GM12878 (cell line): ENCODE data around the gene MYO18B. TPM values are rescaled to one million over a fixed set of nuclear protein-coding genes. Genes with fewer than 3 reads are reported as not detected.

Source experiments
- ATAC-seq: fragments of 200-7000 bp; cut with Tn5 transposase; 3 replicates; pipeline ENCODE4 v1.9.1; 2020; ENCODE audit warnings: mild to moderate bottlenecking, moderate library complexity
- BruUV-seq: library from RNA; stranded (reverse); fragments of 400-500 nt; replicated peaks from 2 replicates; lab custom pipeline; 2021; lab: Mats Ljungman, UMichigan
- CTCF ChIA-PET: fragments of 300-600 bp; sonication (Branson Sonifier 250); formaldehyde crosslinking; extraction: SDS; loops from one replicate; lab custom pipeline; 2021; ENCODE audit warnings: inconsistent platforms; lab: Yijun Ruan, JAX
- POLR2A ChIA-PET: fragments of 350-600 bp; formaldehyde crosslinking; extraction: SDS; loops from one replicate; lab custom pipeline; 2021; ENCODE audit warnings: inconsistent platforms; lab: Charles Lee
- RAD21 ChIA-PET: fragments of 300-600 bp; sonication (Branson Sonifier 250); formaldehyde crosslinking; loops from one replicate; lab custom pipeline; 2023; ENCODE audit warnings: antibody characterized with exemption; ENCODE audit not compliant: unreplicated experiment; lab: Charles Lee
- SMC1A ChIA-PET: fragments of 300-600 bp; sonication (Branson Sonifier 250); formaldehyde crosslinking; loops from one replicate; lab custom pipeline; 2023; ENCODE audit not compliant: unreplicated experiment, uncharacterized antibody; lab: Charles Lee
- DNase-seq: peaks from one replicate; pipeline ENCODE4 v3.0.0-alpha.2; 2011; ENCODE audit warnings: low read depth, low spot score
- FAIRE-seq: peaks from 3 replicates; lab custom pipeline; 2011; peaks lifted over from hg19 to GRCh38; lab: Jason Lieb, UNC
- H2AFZ ChIP-seq: 2 replicates; pipeline ENCODE4 v1.6.0; 2011; ENCODE audit warnings: low read depth, low read length, control low read depth; ENCODE audit not compliant: control insufficient read depth
- H3K27ac ChIP-seq: 2 replicates; pipeline ENCODE4 v1.5.1; 2011; ENCODE audit warnings: control low read depth; ENCODE audit not compliant: control insufficient read depth, insufficient read depth
- H3K27me3 ChIP-seq, 2 experiments: replicated peaks in 1 of 2; 2 replicates each; pipeline versions ENCODE4 v1.6.0 to v1.6.1; 2011; ENCODE audit warnings: low read length in 1 of 2; ENCODE audit not compliant: control insufficient read depth in 2 of 2, insufficient read depth in 2 of 2
- H3K36me3 ChIP-seq, 2 experiments: 2 replicates each; pipeline ENCODE4 v1.5.1; 2011; ENCODE audit warnings: low read length in 1 of 2; ENCODE audit not compliant: control insufficient read depth in 2 of 2, insufficient read depth in 2 of 2
- H3K4me1 ChIP-seq: 2 replicates; pipeline ENCODE4 v1.6.1; 2011; ENCODE audit warnings: mild to moderate bottlenecking, low read length, moderate library complexity, mixed read lengths; ENCODE audit not compliant: control insufficient read depth, insufficient read depth
- H3K4me2 ChIP-seq: 2 replicates; pipeline ENCODE4 v1.6.0; 2011; ENCODE audit warnings: control low read depth; ENCODE audit not compliant: control insufficient read depth, insufficient read depth
- H3K4me3 ChIP-seq: fragments of 200-600 bp; sonication (generic); 2 replicates; pipeline ENCODE4 v1.5.1; 2016
- H3K79me2 ChIP-seq: 2 replicates; pipeline ENCODE4 v1.6.0; 2011; ENCODE audit warnings: low read length; ENCODE audit not compliant: control insufficient read depth, insufficient read depth
- H3K9ac ChIP-seq: 2 replicates; pipeline ENCODE4 v1.8.0; 2011; ENCODE audit warnings: low read length, control low read depth, mixed read lengths; ENCODE audit not compliant: control insufficient read depth, insufficient read depth
- H3K9me3 ChIP-seq: replicated peaks from 3 replicates; pipeline ENCODE4 v1.5.1; 2011; ENCODE audit warnings: mild to moderate bottlenecking, low read length; ENCODE audit not compliant: control insufficient read depth, insufficient read depth
- H4K20me1 ChIP-seq: 2 replicates; pipeline ENCODE4 v1.6.0; 2011; ENCODE audit not compliant: control insufficient read depth, insufficient read depth
- CBX5 ChIP-seq: sonication (generic); IDR thresholded peaks from 2 replicates; pipeline ENCODE4 v1.6.1; 2016; ENCODE audit warnings: low read depth, moderate library complexity, mild to moderate bottlenecking, inconsistent platforms
- CREM ChIP-seq: IDR thresholded peaks from 2 replicates; pipeline ENCODE4 v1.6.1; 2014; ENCODE audit warnings: antibody characterized with exemption, low read depth
- DPF2 ChIP-seq: fragments of 450-650 bp; IDR thresholded peaks from 2 replicates; pipeline ENCODE4 v1.6.1; 2017; ENCODE audit warnings: mild to moderate bottlenecking
- EED ChIP-seq: sonication (generic); IDR thresholded peaks from 2 replicates; pipeline ENCODE4 v1.6.1; 2016; ENCODE audit warnings: antibody characterized with exemption, low read depth
- EGR1 ChIP-seq, 2 experiments: IDR thresholded peaks; 1 replicate in 1 of 2; 2 replicates in 1 of 2; pipeline ENCODE4 v1.6.1; 2011 to 2012; ENCODE audit warnings: low read depth in 2 of 2, low read length in 2 of 2, borderline replicate concordance in 1 of 2, mild to moderate bottlenecking in 1 of 2, moderate library complexity in 1 of 2
- ETV6 ChIP-seq, 2 experiments: fragments of 450-650 bp in 1 of 2; IDR thresholded peaks in 1 of 2; conservative IDR thresholded peaks in 1 of 2; 2 replicates each; pipeline ENCODE4 v1.6.1; 2014; ENCODE audit warnings: antibody characterized with exemption in 1 of 2, borderline replicate concordance in 1 of 2, low read depth in 1 of 2, mild to moderate bottlenecking in 1 of 2, moderate library complexity in 1 of 2
- KAT2A ChIP-seq: conservative IDR thresholded peaks from 2 replicates; pipeline ENCODE4 v1.6.1; 2011; ENCODE audit warnings: low read depth, low read length; ENCODE audit not compliant: control insufficient read depth
- MXI1 ChIP-seq: fragments of 150-350 bp; IDR thresholded peaks from 2 replicates; pipeline ENCODE4 v1.6.1; 2011; ENCODE audit warnings: low read depth, mild to moderate bottlenecking, inconsistent platforms, low read length, improper control_type of control experiment
- NR2C2 ChIP-seq: IDR thresholded peaks from 2 replicates; pipeline ENCODE4 v1.6.1; 2011; ENCODE audit warnings: borderline replicate concordance, low read depth; ENCODE audit not compliant: control insufficient read depth, insufficient read length
- PAX5 ChIP-seq: IDR thresholded peaks from 2 replicates; pipeline ENCODE4 v1.6.1; 2011; ENCODE audit warnings: low read depth, low read length, borderline replicate concordance
- RFX5 ChIP-seq: IDR thresholded peaks from 2 replicates; pipeline ENCODE4 v1.6.1; 2011; ENCODE audit warnings: low read depth, low read length, improper control_type of control experiment
- SREBF2 ChIP-seq: IDR thresholded peaks from 2 replicates; pipeline ENCODE4 v1.6.1; 2012; ENCODE audit warnings: mild to moderate bottlenecking, low read length
- TBL1XR1 ChIP-seq: IDR thresholded peaks from 2 replicates; pipeline ENCODE4 v1.6.1; 2012; ENCODE audit warnings: low read depth, low read length, improper control_type of control experiment
- TCF3 ChIP-seq: IDR thresholded peaks from 2 replicates; pipeline ENCODE4 v1.6.1; 2012; ENCODE audit warnings: low read depth, mild to moderate bottlenecking, low read length, borderline replicate concordance; ENCODE audit not compliant: insufficient read depth
- ZNF217 ChIP-seq: fragments of 450-650 bp; IDR thresholded peaks from 2 replicates; pipeline ENCODE4 v1.6.1; 2017; ENCODE audit warnings: antibody characterized with exemption, mild to moderate bottlenecking
- WGBS: methylation state at CpG from one replicate; pipeline ENCODE4 v1.1.6; 2016; ENCODE audit warnings: low lambda C conversion rate; ENCODE audit not compliant: insufficient replicate concordance, insufficient coverage; ENCODE audit errors: missing lambda C conversion rate; 5-methylcytosine and 5-hydroxymethylcytosine counted together
- in situ Hi-C: fragments of 300-500 bp; cut with MboI; formaldehyde crosslinking; loops from 9 replicates; pipeline ENCODE4 v1.14.3; 2018; ENCODE audit warnings: mixed read lengths
- intact Hi-C: fragments of 100-400 bp; cut with micrococcal nuclease; formaldehyde crosslinking; loops from one replicate; pipeline ENCODE4 v1.14.2; 2022; ENCODE audit not compliant: unreplicated experiment
- polyA plus RNA-seq, 11 experiments: library from polyadenylated mRNA; depleted of rRNA in 4 of 11; unstranded in 6 of 11; stranded (reverse) in 5 of 11; fragments of >200 nt; fragmentation: Nextera tagmentation in 4 of 11; fragmentation: Illumina TruSeq in 1 of 11; extraction: Ambion mirVana in 4 of 11; extraction: Trizol in 1 of 11; gene quantifications; 1 replicate in 1 of 11; 2 replicates in 10 of 11; pipeline versions ENCODE4 v1.2.1 to v1.2.3, GENCODE V29; 2011 to 2016; ENCODE audit warnings: inconsistent platforms in 2 of 11, missing spikeins in 2 of 11, low read depth in 1 of 11
- total RNA-seq, 4 experiments: library from RNA; depleted of rRNA in 3 of 4; stranded (reverse); fragments of >200 nt in 3 of 4; fragmentation: Illumina TruSeq in 1 of 4; extraction: Trizol in 1 of 4; gene quantifications; 2 replicates each; pipeline versions ENCODE4 v1.2.1 to v1.2.3, GENCODE V29; 2013 to 2021
- TF ChIP-seq, protein P1 (sequence below): IDR thresholded peaks from 2 replicates; pipeline ENCODE4 v1.6.1; 2011; ENCODE audit warnings: borderline replicate concordance, low read depth, mild to moderate bottlenecking, moderate library complexity, low read length; ENCODE audit not compliant: insufficient read depth, poor library complexity, severe bottlenecking
- TF ChIP-seq, protein P2 (sequence below): fragments of 450-650 bp; IDR thresholded peaks from 2 replicates; pipeline ENCODE4 v1.6.1; 2014; ENCODE audit warnings: mild to moderate bottlenecking
- TF ChIP-seq, protein P3 (sequence below): IDR thresholded peaks from 2 replicates; pipeline ENCODE4 v1.6.1; 2012; ENCODE audit warnings: low read length, inconsistent platforms

The MYO18B gene
- total and polyA plus RNA-seq, 10 of the 15 experiments (the other 5 are each of a cell fraction or from before 2014, with no cell fraction given) = 0.05 to 2.1 (median 0.51) TPM; not detected in 1

- WGBS = 0% methylated on average over 2 of the region's 2 CpGs
- in situ Hi-C loops = no loop called here
- Histone ChIP-seq H3K9ac (no peak overlapping the region), H2AFZ (no peak overlapping the region), H3K27me3 (no peaks in the 10 kb centered on the region; a peak in 1 of 4 replicates), H3K4me1 (no peaks in the 10 kb centered on the region), H3K4me2 (no peak overlapping the region), H3K9me3 (no peaks in the 10 kb centered on the region), H3K4me3 (no peak overlapping the region), H3K27ac (no peak overlapping the region), H3K79me2 (no peaks in the 10 kb centered on the region), H3K36me3 (no peaks in the 10 kb centered on the region), H4K20me1 (no peaks in the 10 kb centered on the region)
- intact Hi-C loops = no loop called here
- FAIRE-seq (no peak), DNase-seq (no peak), ATAC-seq (no peak)
- ChIA-PET RAD21 (no interaction called here), POLR2A (no interaction called here), SMC1A (no interaction called here), CTCF (interaction anchor here (1.0 kb wide), 1 partner anchor 266 kb away, joined by 3 read pairs; no protein-coding TSS in a partner anchor)
- TF ChIP-seq TCF3 = no peak
- TF ChIP-seq EED = no peak
- TF ChIP-seq KAT2A = no peak
- TF ChIP-seq TBL1XR1 = no peak
- TF ChIP-seq RFX5 = no peak
- no peak for TF ChIP-seq ZNF217
- TF ChIP-seq, protein P1, sequence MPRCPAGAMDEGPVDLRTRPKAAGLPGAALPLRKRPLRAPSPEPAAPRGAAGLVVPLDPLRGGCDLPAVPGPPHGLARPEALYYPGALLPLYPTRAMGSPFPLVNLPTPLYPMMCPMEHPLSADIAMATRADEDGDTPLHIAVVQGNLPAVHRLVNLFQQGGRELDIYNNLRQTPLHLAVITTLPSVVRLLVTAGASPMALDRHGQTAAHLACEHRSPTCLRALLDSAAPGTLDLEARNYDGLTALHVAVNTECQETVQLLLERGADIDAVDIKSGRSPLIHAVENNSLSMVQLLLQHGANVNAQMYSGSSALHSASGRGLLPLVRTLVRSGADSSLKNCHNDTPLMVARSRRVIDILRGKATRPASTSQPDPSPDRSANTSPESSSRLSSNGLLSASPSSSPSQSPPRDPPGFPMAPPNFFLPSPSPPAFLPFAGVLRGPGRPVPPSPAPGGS = no peak
- TF ChIP-seq CBX5 = no peak
- no peak for TF ChIP-seq ETV6 (conservative IDR thresholded peaks at IDR 0.05 in 1 of 2, IDR thresholded peaks at IDR 0.05 in 1 of 2; ENCODE audit: borderline replicate concordance in 1 of 2, low read depth in 1 of 2)
- TF ChIP-seq, protein P2, sequence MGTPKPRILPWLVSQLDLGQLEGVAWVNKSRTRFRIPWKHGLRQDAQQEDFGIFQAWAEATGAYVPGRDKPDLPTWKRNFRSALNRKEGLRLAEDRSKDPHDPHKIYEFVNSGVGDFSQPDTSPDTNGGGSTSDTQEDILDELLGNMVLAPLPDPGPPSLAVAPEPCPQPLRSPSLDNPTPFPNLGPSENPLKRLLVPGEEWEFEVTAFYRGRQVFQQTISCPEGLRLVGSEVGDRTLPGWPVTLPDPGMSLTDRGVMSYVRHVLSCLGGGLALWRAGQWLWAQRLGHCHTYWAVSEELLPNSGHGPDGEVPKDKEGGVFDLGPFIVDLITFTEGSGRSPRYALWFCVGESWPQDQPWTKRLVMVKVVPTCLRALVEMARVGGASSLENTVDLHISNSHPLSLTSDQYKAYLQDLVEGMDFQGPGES = no peak
- TF ChIP-seq MXI1 = no peak
- TF ChIP-seq, protein P3, sequence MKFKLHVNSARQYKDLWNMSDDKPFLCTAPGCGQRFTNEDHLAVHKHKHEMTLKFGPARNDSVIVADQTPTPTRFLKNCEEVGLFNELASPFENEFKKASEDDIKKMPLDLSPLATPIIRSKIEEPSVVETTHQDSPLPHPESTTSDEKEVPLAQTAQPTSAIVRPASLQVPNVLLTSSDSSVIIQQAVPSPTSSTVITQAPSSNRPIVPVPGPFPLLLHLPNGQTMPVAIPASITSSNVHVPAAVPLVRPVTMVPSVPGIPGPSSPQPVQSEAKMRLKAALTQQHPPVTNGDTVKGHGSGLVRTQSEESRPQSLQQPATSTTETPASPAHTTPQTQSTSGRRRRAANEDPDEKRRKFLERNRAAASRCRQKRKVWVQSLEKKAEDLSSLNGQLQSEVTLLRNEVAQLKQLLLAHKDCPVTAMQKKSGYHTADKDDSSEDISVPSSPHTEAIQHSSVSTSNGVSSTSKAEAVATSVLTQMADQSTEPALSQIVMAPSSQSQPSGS = no peak
- TF ChIP-seq CREM = no peak
- TF ChIP-seq SREBF2 = no peak
- TF ChIP-seq DPF2 = no peak
- TF ChIP-seq PAX5 = no peak
- TF ChIP-seq NR2C2 = no peak
- TF ChIP-seq EGR1 (IDR thresholded peaks at IDR 0.05; ENCODE audit: borderline replicate concordance in 1 of 2, low read depth in 2 of 2, low read length in 2 of 2) = no peak
- BruUV-seq = no TSS peak
Measured at GRCh38 chr22:26064048-26064447, 322.1 kb downstream of the MYO18B start.
